DOHH2 (cell line): ENCODE results near the gene GRID1.

ENCODE experiments used
- EZH2phosphoT487 ChIP-seq: fragments of 200-600 bp; sonication (generic); IDR thresholded peaks from 2 replicates; pipeline ENCODE4 v1.6.1; 2017; ENCODE audit warnings: borderline replicate concordance, mild to moderate bottlenecking, antibody characterized with exemption, low read length, moderate library complexity, mixed read lengths
- TF ChIP-seq, protein P1 (sequence below): fragments of 200-600 bp; sonication (generic); IDR thresholded peaks from one replicate; pipeline ENCODE4 v1.5.1; 2014; ENCODE audit warnings: antibody characterized with exemption, mild to moderate bottlenecking, low read depth, low read length; ENCODE audit not compliant: poor library complexity, severe bottlenecking

GRCh38 chr10:86348321-86349210 is 18.0 kb downstream of the GRID1 start:
- TF ChIP-seq, protein P1, sequence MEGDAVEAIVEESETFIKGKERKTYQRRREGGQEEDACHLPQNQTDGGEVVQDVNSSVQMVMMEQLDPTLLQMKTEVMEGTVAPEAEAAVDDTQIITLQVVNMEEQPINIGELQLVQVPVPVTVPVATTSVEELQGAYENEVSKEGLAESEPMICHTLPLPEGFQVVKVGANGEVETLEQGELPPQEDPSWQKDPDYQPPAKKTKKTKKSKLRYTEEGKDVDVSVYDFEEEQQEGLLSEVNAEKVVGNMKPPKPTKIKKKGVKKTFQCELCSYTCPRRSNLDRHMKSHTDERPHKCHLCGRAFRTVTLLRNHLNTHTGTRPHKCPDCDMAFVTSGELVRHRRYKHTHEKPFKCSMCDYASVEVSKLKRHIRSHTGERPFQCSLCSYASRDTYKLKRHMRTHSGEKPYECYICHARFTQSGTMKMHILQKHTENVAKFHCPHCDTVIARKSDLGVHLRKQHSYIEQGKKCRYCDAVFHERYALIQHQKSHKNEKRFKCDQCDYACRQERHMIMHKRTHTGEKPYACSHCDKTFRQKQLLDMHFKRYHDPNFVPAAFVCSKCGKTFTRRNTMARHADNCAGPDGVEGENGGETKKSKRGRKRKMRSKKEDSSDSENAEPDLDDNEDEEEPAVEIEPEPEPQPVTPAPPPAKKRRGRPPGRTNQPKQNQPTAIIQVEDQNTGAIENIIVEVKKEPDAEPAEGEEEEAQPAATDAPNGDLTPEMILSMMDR: no peak
- TF ChIP-seq EZH2phosphoT487: no peak
